ENCODE measurements around the gene CBFA2T3.

CBFA2T3 gene

DNA sequence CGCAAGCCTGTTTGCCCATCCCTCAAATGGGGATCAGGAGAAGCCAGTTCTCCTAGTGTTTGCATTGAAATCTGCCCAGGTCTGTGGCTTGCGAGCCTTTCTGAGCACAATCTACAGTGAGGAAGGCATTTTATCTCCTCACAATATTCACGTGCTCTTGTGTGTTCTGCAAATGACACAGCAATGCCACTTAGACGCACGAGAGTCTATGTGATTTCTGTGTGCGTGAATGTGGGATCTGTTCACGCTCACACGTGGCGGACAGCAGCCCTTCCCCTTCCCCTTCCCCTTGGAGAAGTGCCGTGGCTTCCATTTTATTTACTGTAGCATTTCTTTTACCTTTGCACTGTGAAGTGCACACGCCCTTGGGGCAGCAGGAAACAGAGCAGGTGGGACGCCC is 17.7 kb upstream of the CBFA2T3 start:
- no peak for DNase-seq

DNA sequence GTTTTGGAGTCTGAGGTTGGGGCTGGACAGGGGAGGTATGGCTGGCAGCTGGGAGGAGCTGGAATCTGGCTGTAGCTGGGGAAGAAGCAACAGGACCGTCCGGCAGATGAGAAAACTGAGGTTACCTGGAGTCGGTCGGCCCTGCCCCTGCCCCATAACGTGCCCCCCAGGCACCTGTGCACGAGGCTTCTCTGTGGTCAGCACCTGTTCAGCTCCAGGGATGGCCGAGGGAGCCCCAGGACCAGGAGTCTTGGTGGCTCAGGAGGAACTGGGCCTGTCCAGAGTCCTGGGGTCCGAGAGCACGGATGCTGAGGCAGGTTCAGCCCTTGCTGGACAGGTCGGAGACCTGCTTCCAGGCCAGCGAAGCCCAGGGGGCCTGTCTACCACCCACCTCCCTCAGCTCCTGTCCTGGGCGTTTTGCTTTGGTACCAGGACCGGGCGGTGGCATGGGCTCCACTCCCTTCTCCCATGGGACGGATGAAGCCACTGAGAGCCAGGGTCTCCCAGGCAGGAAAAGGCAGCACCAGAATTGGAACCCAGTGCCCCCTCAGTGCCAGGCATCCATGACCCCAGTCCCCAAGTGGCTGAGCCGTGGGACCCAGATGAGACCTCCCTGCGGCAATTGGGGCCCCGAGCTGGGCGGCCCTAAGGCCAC is 17.1 kb upstream of the CBFA2T3 start:
- no peak for DNase-seq

GRCh38 chr16:88993166-88993761 is 16.3 kb upstream of the CBFA2T3 start:
- no peak for DNase-seq

DNA sequence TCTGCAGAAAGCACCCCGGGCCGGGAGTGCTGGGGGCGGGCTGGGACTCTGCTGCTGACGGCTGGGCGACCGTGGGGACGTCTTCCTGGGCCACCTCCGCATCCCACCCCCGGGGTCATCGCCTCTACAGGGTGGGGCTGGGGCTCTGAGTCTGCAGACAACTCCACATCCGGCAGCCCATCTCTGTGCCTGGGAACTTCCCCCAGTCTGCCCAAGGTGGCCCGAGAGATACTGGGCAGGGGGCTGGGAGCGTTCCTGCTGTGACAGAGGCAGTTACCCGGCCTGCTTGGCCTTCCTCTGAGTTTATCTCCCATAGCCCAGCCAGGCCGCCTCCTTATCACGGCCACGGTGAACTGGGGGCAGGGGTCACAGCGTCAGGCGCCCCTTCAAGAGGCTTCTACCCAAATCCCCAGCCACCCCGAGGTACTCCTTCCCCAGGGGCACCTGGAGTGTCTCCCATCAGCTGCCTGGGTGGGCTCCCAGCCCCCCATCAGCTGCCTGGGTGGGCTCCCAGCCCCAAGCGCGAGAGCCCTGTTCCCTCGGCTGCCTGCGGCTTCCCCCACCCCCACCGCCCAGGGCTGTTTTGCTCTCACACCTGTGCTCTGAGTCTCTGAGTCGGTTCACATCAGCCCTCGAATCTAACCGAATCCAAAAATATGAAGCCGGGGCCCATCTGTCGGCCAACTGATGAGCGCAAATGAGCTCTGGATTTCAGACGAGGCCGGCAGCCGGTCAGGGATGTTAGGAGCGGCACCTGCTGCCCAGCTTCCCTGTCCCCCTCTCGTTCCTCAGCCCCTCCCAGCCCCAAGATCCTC is 15.6 kb upstream of the CBFA2T3 start:
- DNase-seq, result no peak

DNA sequence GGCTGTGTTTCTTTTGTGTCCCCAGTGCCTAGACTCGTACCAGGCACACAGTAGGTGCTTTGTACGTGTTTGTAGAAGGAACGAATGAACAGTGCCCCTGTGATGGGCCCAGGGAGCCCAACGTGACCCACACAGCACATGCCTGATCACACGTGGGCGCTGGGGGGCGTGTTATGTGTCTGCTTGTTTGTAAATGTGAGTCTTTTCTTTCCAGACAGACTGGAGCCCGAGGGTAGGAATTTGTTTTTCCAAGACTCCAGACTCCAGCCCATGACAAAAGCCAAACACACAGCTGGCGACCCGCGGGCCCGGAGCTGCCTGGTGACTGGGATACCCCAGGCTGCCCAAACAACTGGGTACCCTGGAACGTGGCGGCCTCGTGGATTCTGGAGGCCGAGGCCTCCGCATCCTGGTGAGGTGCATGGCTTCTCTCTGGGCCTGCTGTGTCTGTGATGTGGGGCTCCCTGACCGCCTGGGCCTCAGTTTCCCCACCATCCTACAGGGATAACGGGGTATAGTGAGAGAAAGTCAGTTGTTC is 14.9 kb upstream of the CBFA2T3 start:
- DNase-seq, result no peak

DNA sequence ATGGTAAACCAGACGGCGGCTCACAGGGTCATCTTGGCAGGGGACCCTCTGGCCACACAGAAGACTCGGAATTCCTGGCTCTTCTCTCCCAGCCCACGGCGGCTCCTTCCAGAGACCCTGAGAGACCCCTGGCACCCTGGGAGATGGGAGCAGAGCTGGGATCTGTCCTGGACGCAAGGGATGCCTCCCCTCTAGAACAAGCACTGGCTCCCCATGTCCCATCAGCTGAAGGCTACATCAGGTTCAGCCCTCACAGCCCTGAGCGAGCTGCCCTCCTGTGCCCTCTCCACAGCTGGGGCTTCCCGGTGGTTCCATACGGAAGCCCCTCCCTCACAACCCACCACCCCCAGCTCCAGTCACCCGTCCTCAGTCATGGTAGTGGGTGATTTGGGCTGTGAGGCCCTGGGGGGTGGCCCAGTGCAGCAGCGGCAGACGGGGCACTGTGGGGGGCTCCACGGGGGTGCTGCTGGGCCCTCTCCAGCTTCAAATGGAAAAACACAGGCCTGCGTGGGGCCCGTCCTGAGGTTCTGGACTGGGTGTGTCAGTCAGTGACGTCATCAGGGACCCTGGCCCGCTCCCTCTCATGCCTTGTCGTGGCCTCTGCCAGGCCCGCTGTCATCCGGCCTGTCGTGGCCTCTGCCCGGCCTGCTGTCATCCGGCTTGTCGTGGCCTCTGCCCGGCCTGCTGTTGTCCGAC is 13.0 kb upstream of the CBFA2T3 start:
- no peak for DNase-seq

- DNase-seq, result no peak
Observed at GRCh38 chr16:88988980-88989811, 12.2 kb upstream of the CBFA2T3 start.

GRCh38 chr16:88985521-88985920 is 8.5 kb upstream of the CBFA2T3 start:
- no peak for DNase-seq

DNA sequence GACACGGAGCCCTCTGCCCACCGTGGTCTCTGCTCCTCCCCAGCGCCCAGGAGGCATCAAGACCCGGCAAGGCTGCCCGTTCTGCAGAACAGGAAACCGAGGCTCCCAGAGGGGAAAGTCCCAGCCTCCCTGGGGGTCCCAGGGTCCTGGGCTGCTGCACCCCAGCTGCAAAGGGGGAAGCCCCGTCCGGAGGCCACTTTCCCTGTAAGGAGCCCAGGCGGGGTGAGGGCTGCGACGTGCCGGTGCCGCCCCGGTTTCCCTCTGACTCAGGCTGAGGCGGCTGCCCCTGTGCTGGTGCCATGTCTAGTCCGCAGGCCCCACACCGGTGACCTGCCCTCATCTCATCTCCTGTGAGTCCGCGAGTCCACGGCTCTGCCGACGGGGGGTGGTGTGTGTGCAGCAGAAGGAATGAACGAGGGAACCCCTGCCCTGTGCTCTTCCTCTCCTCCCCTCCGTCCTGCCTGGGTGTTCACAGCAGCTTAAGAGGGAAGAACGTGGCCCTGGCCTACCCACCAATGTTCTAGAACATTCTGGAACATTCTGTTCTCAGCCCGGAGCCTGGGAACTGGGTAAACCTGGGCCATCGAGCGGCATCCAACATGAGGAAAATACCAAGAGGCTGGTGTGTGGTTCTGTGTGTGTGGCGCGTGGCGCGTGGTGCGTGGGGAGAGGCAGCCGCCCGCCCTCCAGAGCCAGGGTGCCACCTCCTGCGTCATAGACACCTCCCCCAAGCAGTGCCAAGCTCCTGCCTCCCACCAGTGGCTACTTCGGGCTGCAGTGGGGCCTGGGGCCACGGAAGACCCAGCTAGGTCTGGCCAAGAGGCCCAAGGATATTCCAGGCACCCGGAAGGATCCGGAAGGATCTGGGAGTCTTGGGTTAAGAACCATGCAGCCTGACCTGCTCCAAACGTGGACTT is 7.0 kb upstream of the CBFA2T3 start:
- no peak for DNase-seq

GRCh38 chr16:88983165-88983564 is 6.2 kb upstream of the CBFA2T3 start:
- no peak for DNase-seq

- DNase-seq, result no peak
Observed at GRCh38 chr16:88982286-88983084, 5.5 kb upstream of the CBFA2T3 start.

- DNase-seq, result no peak
Observed at GRCh38 chr16:88979353-88980015, 2.5 kb upstream of the CBFA2T3 start.

- no peak for DNase-seq
Observed at GRCh38 chr16:88978608-88979346, 1.8 kb upstream of the CBFA2T3 start.

- no peak for DNase-seq
Observed at GRCh38 chr16:88977812-88978607, 1.0 kb upstream of the CBFA2T3 start.

DNA sequence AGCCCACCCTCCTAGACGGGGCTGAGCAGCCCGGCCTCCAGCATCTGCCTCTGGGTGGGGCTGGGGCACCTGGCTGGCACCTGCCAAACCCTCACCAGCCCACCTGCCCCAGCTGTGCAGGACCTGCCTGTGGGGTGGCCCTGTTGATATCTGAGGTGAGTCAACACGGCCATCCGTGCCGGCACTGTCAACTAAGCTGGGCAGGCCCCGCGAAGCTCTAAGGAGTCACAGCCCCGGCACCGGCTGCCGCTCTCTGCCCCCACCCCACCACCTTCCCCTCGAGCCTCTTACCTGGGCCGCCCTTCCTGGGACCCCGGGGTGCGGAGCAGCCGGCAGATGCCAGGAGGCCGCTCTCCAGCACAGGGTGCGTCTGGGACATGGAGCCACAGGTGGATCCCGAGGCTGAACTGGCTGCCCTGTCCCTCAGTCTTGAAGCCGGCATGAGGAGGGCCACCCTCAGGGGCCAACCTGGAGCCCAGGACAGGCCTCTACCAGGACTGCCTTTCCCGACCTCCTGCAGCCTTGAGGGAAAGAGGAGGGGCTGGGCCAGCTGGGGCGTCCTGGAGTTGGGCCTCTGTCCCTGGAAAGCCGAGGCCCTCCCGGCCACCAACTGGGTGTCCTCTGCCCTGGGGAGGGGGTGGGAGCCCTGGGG is 515 bp downstream of the CBFA2T3 start:
- DNase-seq, result no peak

GRCh38 chr16:88975511-88976061 is 1.4 kb downstream of the CBFA2T3 start:
- DNase-seq, result no peak

DNA sequence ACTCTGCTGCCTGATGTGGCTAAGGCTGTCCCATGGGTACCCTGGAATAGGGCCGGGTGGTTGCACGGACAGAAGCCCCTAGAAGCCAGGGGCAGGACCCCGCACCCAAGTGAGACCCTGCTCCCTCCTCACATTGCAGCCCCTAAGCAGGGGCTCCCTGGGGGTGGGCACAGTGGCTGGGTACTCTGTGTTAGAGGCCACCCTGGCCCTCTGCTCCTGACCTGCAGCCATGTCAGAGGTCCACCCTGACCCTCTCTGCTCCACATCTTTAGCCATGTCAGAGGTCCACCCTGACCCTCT is 2.1 kb downstream of the CBFA2T3 start:
- DNase-seq, result no peak
